Progenitor cell of endocrine pancreas (in vitro differentiated cells): ENCODE data around the gene ABHD4. TPM values are rescaled to one million over a fixed set of nuclear protein-coding genes. Genes with fewer than 3 reads are reported as not detected.
"Not testable (repeated sequence)": the region's sequence is repeated elsewhere in the genome, so short reads cannot be mapped to it uniquely, and the experiment has no call there.

ENCODE experiments used
- DNase-seq: peaks from one replicate; pipeline ENCODE4 v3.0.0; 2021; ENCODE audit warnings: low spot score; ENCODE audit not compliant: unreplicated experiment
- H3K27ac Mint-ChIP-seq: 2 replicates; pipeline ENCODE4 v1.8.0; 2021; ENCODE audit warnings: mild to moderate bottlenecking, moderate library complexity, mixed read lengths
- H3K27me3 Mint-ChIP-seq: 2 replicates; pipeline ENCODE4 v1.8.0; 2021; ENCODE audit warnings: mixed read lengths
- H3K36me3 Mint-ChIP-seq: 2 replicates; pipeline ENCODE4 v1.8.0; 2022; ENCODE audit warnings: mixed read lengths; ENCODE audit not compliant: insufficient read depth
- H3K4me1 Mint-ChIP-seq: 2 replicates; pipeline ENCODE4 v1.8.0; 2021; ENCODE audit warnings: low read depth, mixed read lengths
- H3K4me3 Mint-ChIP-seq: 2 replicates; pipeline ENCODE4 v1.8.0; 2021; ENCODE audit warnings: low read depth, mild to moderate bottlenecking, moderate library complexity, mixed read lengths
- H3K9me3 Mint-ChIP-seq: 2 replicates; pipeline ENCODE4 v1.8.0; 2021; ENCODE audit warnings: low read depth, mixed read lengths
- CTCF ChIP-seq: fragments of 200-600 bp; sonication (generic); IDR thresholded peaks from one replicate; pipeline ENCODE4 v1.5.0; 2021; ENCODE audit warnings: antibody characterized with exemption, mild to moderate bottlenecking; ENCODE audit not compliant: unreplicated experiment
- total RNA-seq: library from RNA; stranded (reverse); gene quantifications from 2 replicates; pipeline ENCODE4 v1.2.1, GENCODE V29; 2021

The ABHD4 gene
- total RNA-seq, 1 donor from 2014 or later = 25.6 TPM

DNA sequence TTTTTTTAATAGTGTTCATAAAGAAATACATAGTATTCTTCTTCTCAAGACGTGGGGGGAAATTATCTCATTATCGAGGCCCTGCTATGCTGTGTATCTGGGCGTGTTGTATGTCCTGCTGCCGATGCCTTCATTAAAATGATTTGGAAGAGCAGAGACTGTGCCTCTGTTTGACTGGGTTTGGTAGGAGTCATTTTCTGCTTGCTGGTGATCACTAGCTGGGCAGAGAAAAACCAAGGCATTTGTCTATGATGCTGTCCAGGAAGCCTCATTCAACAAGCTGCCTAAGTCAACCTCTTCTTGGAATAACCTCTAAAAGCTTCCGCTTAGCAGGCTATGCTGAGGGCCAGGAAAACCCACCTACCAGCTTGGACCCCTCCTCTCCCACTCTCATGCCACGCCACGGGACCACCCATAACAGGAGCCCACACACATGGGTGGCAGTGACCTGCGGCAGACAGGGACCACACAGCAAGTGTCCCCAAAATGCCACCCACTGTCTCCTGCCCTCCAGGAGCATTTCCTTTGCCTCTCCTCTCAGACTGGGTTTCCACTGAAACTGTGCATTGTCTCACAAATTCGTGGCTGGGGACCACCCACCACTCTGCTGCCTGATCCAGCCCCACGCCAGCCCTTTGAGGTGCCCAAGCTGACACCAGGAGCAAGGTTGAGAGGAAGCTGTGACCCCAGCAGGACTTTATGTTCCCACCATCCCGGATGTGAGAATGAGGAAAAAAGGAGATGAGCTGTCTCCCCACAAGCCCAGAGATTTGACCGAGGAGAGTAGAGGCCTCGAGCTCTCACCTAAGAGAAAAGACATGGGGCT, 45.9 kb upstream of the ABHD4 start:
- no peak for DNase-seq
- Mint-ChIP-seq H3K36me3 (no peaks in the 10 kb centered on the region), H3K4me1 (peaks cover 16% of the 10 kb centered on the region), H3K4me3 (no peak overlapping the region), H3K27ac (no peak overlapping the region), H3K27me3 (peaks cover 3% of the 10 kb centered on the region), H3K9me3 (no peaks in the 10 kb centered on the region)
- TF ChIP-seq CTCF = no peak

- peaks cover 20% of the 10 kb centered on the region for H3K4me1 Mint-ChIP-seq
- no peak overlapping the region for H3K4me3 Mint-ChIP-seq
- TF ChIP-seq CTCF = no peak
- H3K27me3 Mint-ChIP-seq = peaks cover 3% of the 10 kb centered on the region
- no peaks in the 10 kb centered on the region for H3K36me3 Mint-ChIP-seq
- no peak for DNase-seq
- no peaks in the 10 kb centered on the region for H3K9me3 Mint-ChIP-seq
- H3K27ac Mint-ChIP-seq = no peak overlapping the region
Measured at GRCh38 chr14:22552827-22553076, 45.3 kb upstream of the ABHD4 start.

GRCh38 chr14:22553445-22553844, 44.7 kb upstream of the ABHD4 start:
- Mint-ChIP-seq H3K36me3 (no peaks in the 10 kb centered on the region), H3K4me1 (peaks cover 17% of the 10 kb centered on the region), H3K27ac (no peak overlapping the region), H3K4me3 (no peak overlapping the region), H3K27me3 (peaks cover 3% of the 10 kb centered on the region), H3K9me3 (no peaks in the 10 kb centered on the region)
- no peak for DNase-seq
- TF ChIP-seq CTCF = no peak

DNA sequence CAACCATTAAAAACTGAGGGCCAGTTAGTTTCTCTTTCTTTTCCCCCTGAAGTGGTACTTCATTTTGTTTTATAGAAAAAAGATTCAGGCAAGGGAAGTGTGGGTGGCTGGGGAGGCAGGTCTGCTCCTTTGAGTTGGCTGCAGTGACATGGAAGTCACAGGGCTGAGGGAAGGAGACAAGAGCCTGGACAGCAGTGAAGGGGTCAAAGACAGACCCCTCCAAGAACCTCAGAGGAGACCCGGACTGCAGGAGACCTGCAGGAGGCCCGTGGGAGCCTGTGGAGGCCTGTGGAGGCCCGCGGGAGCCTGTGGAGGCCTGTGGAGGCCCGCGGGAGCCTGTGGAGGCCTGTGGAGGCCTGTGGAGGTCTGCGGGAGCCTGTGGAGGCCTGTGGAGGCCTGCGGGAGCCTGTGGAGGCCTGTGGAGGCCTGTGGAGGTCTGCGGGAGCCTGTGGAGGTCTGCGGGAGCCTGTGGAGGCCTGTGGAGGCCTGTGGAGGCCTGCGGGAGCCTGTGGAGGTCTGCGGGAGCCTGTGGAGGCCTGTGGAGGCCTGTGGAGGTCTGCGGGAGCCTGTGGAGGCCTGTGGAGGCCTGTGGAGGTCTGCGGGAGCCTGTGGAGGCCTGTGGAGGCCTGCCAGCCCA, 44.1 kb upstream of the ABHD4 start:
- H3K9me3 Mint-ChIP-seq, H3K4me3 Mint-ChIP-seq, DNase-seq, H3K27me3 Mint-ChIP-seq, H3K36me3 Mint-ChIP-seq, H3K27ac Mint-ChIP-seq: not testable (repeated sequence)
- peaks cover 20% of the 10 kb centered on the region for H3K4me1 Mint-ChIP-seq

GRCh38 chr14:22554498-22555383, 43.4 kb upstream of the ABHD4 start:
- TF ChIP-seq CTCF = no peak
- Mint-ChIP-seq H3K4me1 (peaks cover 26% of the 10 kb centered on the region), H3K4me3 (no peak overlapping the region), H3K36me3 (no peaks in the 10 kb centered on the region), H3K9me3 (no peaks in the 10 kb centered on the region), H3K27ac (no peak overlapping the region), H3K27me3 (peaks cover 3% of the 10 kb centered on the region)
- no peak for DNase-seq
